ENCODE results near the gene PLA2G12B.
"Not testable (repeated sequence)": the region's sequence is repeated elsewhere in the genome, so short reads cannot be mapped to it uniquely, and the experiment has no call there.

PLA2G12B gene

GRCh38 chr10:72921147-72921683 is 33.4 kb downstream of the PLA2G12B start:
- not testable (repeated sequence) for H3K9me3 ChIP-seq (ENCODE audit: control insufficient read depth, insufficient read depth, low read length); H3K4me1 ChIP-seq (ENCODE audit: insufficient read depth, low read length); H3K9ac ChIP-seq (ENCODE audit: low read depth, low read length); H3K36me3 ChIP-seq (ENCODE audit: insufficient read depth, low read length)

GRCh38 chr10:72918352-72918751 is 36.3 kb downstream of the PLA2G12B start:
- no peaks in the 10 kb centered on the region for H3K36me3 ChIP-seq (ENCODE audit: insufficient read depth, low read length)
- H3K9ac ChIP-seq (ENCODE audit: low read depth, low read length): no peak overlapping the region
- H3K4me1 ChIP-seq (ENCODE audit: insufficient read depth, low read length): no peaks in the 10 kb centered on the region; the same call in 1 of the 2 replicates
- H3K9me3 ChIP-seq (ENCODE audit: control insufficient read depth, insufficient read depth, low read length): no peaks in the 10 kb centered on the region; the same call in 1 of the 2 replicates

GRCh38 chr10:72917803-72918332 is 36.7 kb downstream of the PLA2G12B start:
- not testable (repeated sequence) for H3K4me1 ChIP-seq (ENCODE audit: insufficient read depth, low read length); H3K9ac ChIP-seq (ENCODE audit: low read depth, low read length); H3K36me3 ChIP-seq (ENCODE audit: insufficient read depth, low read length); H3K9me3 ChIP-seq (ENCODE audit: control insufficient read depth, insufficient read depth, low read length)

GRCh38 chr10:72917201-72917600 is 37.4 kb downstream of the PLA2G12B start:
- not testable (repeated sequence) for H3K36me3 ChIP-seq (ENCODE audit: insufficient read depth, low read length); H3K4me1 ChIP-seq (ENCODE audit: insufficient read depth, low read length); H3K9me3 ChIP-seq (ENCODE audit: control insufficient read depth, insufficient read depth, low read length); H3K9ac ChIP-seq (ENCODE audit: low read depth, low read length)

GRCh38 chr10:72913287-72913686 is 41.3 kb downstream of the PLA2G12B start:
- H3K4me1 ChIP-seq (ENCODE audit: insufficient read depth, low read length): peaks cover 4% of the 10 kb centered on the region; the same call in 1 of the 2 replicates
- no peaks in the 10 kb centered on the region; the same call in 1 of the 2 replicates for H3K36me3 ChIP-seq (ENCODE audit: insufficient read depth, low read length)
- H3K9me3 ChIP-seq (ENCODE audit: control insufficient read depth, insufficient read depth, low read length): no peaks in the 10 kb centered on the region
- no peak overlapping the region for H3K9ac ChIP-seq (ENCODE audit: low read depth, low read length)

- no peaks in the 10 kb centered on the region for H3K9me3 ChIP-seq (ENCODE audit: control insufficient read depth, insufficient read depth, low read length)
- peaks cover 4% of the 10 kb centered on the region; the same call in 1 of the 2 replicates for H3K4me1 ChIP-seq (ENCODE audit: insufficient read depth, low read length)
- no peaks in the 10 kb centered on the region; the same call in 1 of the 2 replicates for H3K36me3 ChIP-seq (ENCODE audit: insufficient read depth, low read length)
- H3K9ac ChIP-seq (ENCODE audit: low read depth, low read length): no peak overlapping the region
Observed at GRCh38 chr10:72912736-72913135, 41.9 kb downstream of the PLA2G12B start.

GRCh38 chr10:72911758-72912157 is 42.8 kb downstream of the PLA2G12B start:
- Histone ChIP-seq H3K9me3 (ENCODE audit: control insufficient read depth, insufficient read depth, low read length) (no peaks in the 10 kb centered on the region), H3K9ac (ENCODE audit: low read depth, low read length) (no peak overlapping the region), H3K36me3 (ENCODE audit: insufficient read depth, low read length) (no peaks in the 10 kb centered on the region; the same call in 1 of the 2 replicates), H3K4me1 (ENCODE audit: insufficient read depth, low read length) (peaks cover 4% of the 10 kb centered on the region; the same call in 1 of the 2 replicates)

GRCh38 chr10:72910705-72911104 is 43.9 kb downstream of the PLA2G12B start:
- H3K4me1 ChIP-seq (ENCODE audit: insufficient read depth, low read length): peaks cover 4% of the 10 kb centered on the region; the same call in 1 of the 2 replicates
- no peak overlapping the region for H3K9ac ChIP-seq (ENCODE audit: low read depth, low read length)
- peaks cover under 1% of the 10 kb centered on the region; the same call in 1 of the 2 replicates for H3K9me3 ChIP-seq (ENCODE audit: control insufficient read depth, insufficient read depth, low read length)
- no peaks in the 10 kb centered on the region; the same call in 1 of the 2 replicates for H3K36me3 ChIP-seq (ENCODE audit: insufficient read depth, low read length)

GRCh38 chr10:72906446-72906845 is 48.2 kb downstream of the PLA2G12B start:
- Histone ChIP-seq H3K9me3 (ENCODE audit: control insufficient read depth, insufficient read depth, low read length) (peaks cover 7% of the 10 kb centered on the region; the same call in 1 of the 2 replicates), H3K4me1 (ENCODE audit: insufficient read depth, low read length) (no peaks in the 10 kb centered on the region), H3K36me3 (ENCODE audit: insufficient read depth, low read length) (no peaks in the 10 kb centered on the region), H3K9ac (ENCODE audit: low read depth, low read length) (no peak overlapping the region)

- Histone ChIP-seq H3K36me3 (ENCODE audit: insufficient read depth, low read length) (no peaks in the 10 kb centered on the region), H3K9ac (ENCODE audit: low read depth, low read length) (no peak overlapping the region), H3K9me3 (ENCODE audit: control insufficient read depth, insufficient read depth, low read length) (peaks cover 7% of the 10 kb centered on the region; the same call in 1 of the 2 replicates), H3K4me1 (ENCODE audit: insufficient read depth, low read length) (no peaks in the 10 kb centered on the region)
Observed at GRCh38 chr10:72904806-72905205, 49.8 kb downstream of the PLA2G12B start.

GRCh38 chr10:72903941-72904446 is 50.6 kb downstream of the PLA2G12B start:
- not testable (repeated sequence) for H3K36me3 ChIP-seq (ENCODE audit: insufficient read depth, low read length); H3K9ac ChIP-seq (ENCODE audit: low read depth, low read length); H3K4me1 ChIP-seq (ENCODE audit: insufficient read depth, low read length); H3K9me3 ChIP-seq (ENCODE audit: control insufficient read depth, insufficient read depth, low read length)

GRCh38 chr10:72899545-72899944 is 55.1 kb downstream of the PLA2G12B start:
- Histone ChIP-seq H3K36me3 (ENCODE audit: insufficient read depth, low read length) (no peaks in the 10 kb centered on the region), H3K9ac (ENCODE audit: low read depth, low read length) (no peak overlapping the region), H3K9me3 (ENCODE audit: control insufficient read depth, insufficient read depth, low read length) (0 out of 2 replicates have a peak, but pooled peaks cover 4% of the 10 kb centered on the region), H3K4me1 (ENCODE audit: insufficient read depth, low read length) (no peaks in the 10 kb centered on the region)

- H3K4me1 ChIP-seq (ENCODE audit: insufficient read depth, low read length): no peaks in the 10 kb centered on the region
- H3K9ac ChIP-seq (ENCODE audit: low read depth, low read length): no peak overlapping the region
- no peaks in the 10 kb centered on the region for H3K9me3 ChIP-seq (ENCODE audit: control insufficient read depth, insufficient read depth, low read length)
- H3K36me3 ChIP-seq (ENCODE audit: insufficient read depth, low read length): no peaks in the 10 kb centered on the region
Observed at GRCh38 chr10:72898616-72899015, 56.0 kb downstream of the PLA2G12B start.

- Histone ChIP-seq H3K36me3 (ENCODE audit: insufficient read depth, low read length) (no peaks in the 10 kb centered on the region), H3K9me3 (ENCODE audit: control insufficient read depth, insufficient read depth, low read length) (no peaks in the 10 kb centered on the region; the same call in none of the 2 replicates), H3K4me1 (ENCODE audit: insufficient read depth, low read length) (no peaks in the 10 kb centered on the region), H3K9ac (ENCODE audit: low read depth, low read length) (no peak overlapping the region)
Observed at GRCh38 chr10:72895236-72895850, 59.3 kb downstream of the PLA2G12B start.
